Esophagus squamous epithelium (tissue), 4 donors: Measurements from ENCODE around the gene TUT4.

Experiments
- CTCF ChIP-seq, 6 experiments: fragments of 450-650 bp in 4 of 6; fragments of 200-600 bp in 2 of 6; sonication (generic) in 2 of 6; IDR thresholded peaks; one replicate each; pipeline ENCODE4 v1.5.1; 2016 to 2019; ENCODE audit warnings: antibody characterized with exemption in 6 of 6, mild to moderate bottlenecking in 4 of 6, moderate library complexity in 4 of 6
- POLR2A ChIP-seq, 4 donors: fragments of 450-650 bp; IDR thresholded peaks; one replicate each; pipeline ENCODE4 v1.6.1; 2017; ENCODE audit warnings: antibody characterized with exemption in 4 of 4, mild to moderate bottlenecking in 4 of 4, moderate library complexity in 3 of 4

GRCh38 chr1:52574594-52574993, 21.7 kb upstream of the TUT4 start:
- TF ChIP-seq POLR2A (IDR thresholded peaks at IDR 0.05) (no peak), CTCF (IDR thresholded peaks at IDR 0.05) (no peak)
